K562 (cell line): ENCODE data around the gene OPCML. TPM values are rescaled to one million over a fixed set of nuclear protein-coding genes. Genes with fewer than 3 reads are reported as not detected.

Experiments
- ATAC-seq: fragments of 200-7000 bp; cut with Tn5 transposase; 3 replicates; pipeline ENCODE4 v1.9.1; 2020; ENCODE audit warnings: moderate library complexity
- BruUV-seq: library from RNA; stranded (reverse); fragments of 400-500 nt; replicated peaks from 2 replicates; lab custom pipeline; 2021; lab: Mats Ljungman, UMichigan
- CTCF ChIA-PET: fragments of 300-600 bp; formaldehyde crosslinking; extraction: SDS; loops from one replicate; lab custom pipeline; 2021; ENCODE audit warnings: low intra/inter-chr PET ratio; lab: Yijun Ruan, JAX
- POLR2A ChIA-PET: fragments of 300-600, 350-650 bp; sonication (Branson Sonifier 250); formaldehyde crosslinking; extraction: SDS; loops from one replicate; lab custom pipeline; 2021; ENCODE audit warnings: antibody characterized with exemption, inconsistent platforms; lab: Yijun Ruan, JAX
- DNase-seq, 4 experiments: peaks; one replicate each; pipeline versions ENCODE4 v3.0.0 to v3.0.0-alpha.2; 2011 to 2018; ENCODE audit warnings: low spot score in 3 of 4, mixed read lengths in 3 of 4; ENCODE audit errors: extremely low read depth in 1 of 4
- FAIRE-seq: peaks from 2 replicates; lab custom pipeline; 2011; peaks lifted over from hg19 to GRCh38; lab: Jason Lieb, UNC
- H2AFZ ChIP-seq: 2 replicates; pipeline ENCODE4 v1.6.0; 2011; ENCODE audit warnings: low read depth, low read length, control low read depth, inconsistent platforms
- H3K27ac ChIP-seq: fragments of 200-600 bp; 3 replicates; pipeline ENCODE4 v1.8.0; 2011; ENCODE audit warnings: low read depth, mild to moderate bottlenecking, control low read depth, inconsistent platforms, low read length, moderate library complexity, mixed read lengths; ENCODE audit errors: extremely low read depth
- H3K27me3 ChIP-seq, 2 experiments: fragments of 300-600 bp in 1 of 2; 2 replicates in 1 of 2; 3 replicates in 1 of 2; pipeline versions ENCODE4 v1.6.0 to v1.8.0; 2011; ENCODE audit warnings: inconsistent platforms in 2 of 2, low read length in 2 of 2, mild to moderate bottlenecking in 1 of 2, mixed read lengths in 1 of 2, moderate library complexity in 1 of 2; ENCODE audit not compliant: control insufficient read depth in 2 of 2, insufficient read depth in 2 of 2
- H3K36me3 ChIP-seq: fragments of 300-600 bp; 3 replicates; pipeline ENCODE4 v1.8.0; 2011; ENCODE audit warnings: mild to moderate bottlenecking, low read length, inconsistent platforms; ENCODE audit not compliant: control insufficient read depth, insufficient read depth
- H3K4me1 ChIP-seq, 2 experiments: fragments of 200-600 bp in 1 of 2; replicated peaks in 1 of 2; 2 replicates in 1 of 2; 3 replicates in 1 of 2; pipeline versions ENCODE4 v1.5.1 to v1.8.0; 2011; ENCODE audit warnings: inconsistent platforms in 2 of 2, low read length in 2 of 2, mild to moderate bottlenecking in 1 of 2, mixed read lengths in 1 of 2, moderate library complexity in 1 of 2; ENCODE audit not compliant: control insufficient read depth in 2 of 2, insufficient read depth in 2 of 2
- H3K4me2 ChIP-seq: 2 replicates; pipeline ENCODE4 v1.6.1; 2011; ENCODE audit warnings: low read length, control low read depth, inconsistent platforms, mixed read lengths; ENCODE audit not compliant: insufficient read depth
- H3K4me3 ChIP-seq: fragments of 200-600 bp; sonication (generic), shearing (Covaris generic); 2 replicates; pipeline ENCODE4 v1.5.1; 2016; ENCODE audit warnings: control low read depth, inconsistent platforms
- H3K79me2 ChIP-seq: fragments of 200-600 bp; 3 replicates; pipeline ENCODE4 v1.8.0; 2011; ENCODE audit warnings: low read length, inconsistent platforms; ENCODE audit not compliant: control insufficient read depth, insufficient read depth
- H3K9ac ChIP-seq, 2 experiments: 2 replicates each; pipeline versions ENCODE4 v1.6.0 to v1.6.1; 2011; ENCODE audit warnings: low read depth in 2 of 2, low read length in 2 of 2, control low read depth in 1 of 2, inconsistent platforms in 1 of 2, mild to moderate bottlenecking in 1 of 2, mixed read lengths in 1 of 2; ENCODE audit not compliant: insufficient read depth in 1 of 2
- H3K9me1 ChIP-seq: one replicate; pipeline ENCODE4 v1.6.0; 2011; ENCODE audit warnings: inconsistent platforms, mild to moderate bottlenecking, low read length, moderate library complexity; ENCODE audit not compliant: control insufficient read depth, insufficient read depth
- H3K9me3 ChIP-seq: replicated peaks from 2 replicates; pipeline ENCODE4 v1.5.1; 2011; ENCODE audit warnings: low read depth, low read length, inconsistent platforms; ENCODE audit not compliant: control insufficient read depth, insufficient read depth
- H4K20me1 ChIP-seq: replicated peaks from 2 replicates; pipeline ENCODE4 v1.6.1; 2011; ENCODE audit warnings: low read length, inconsistent platforms, mixed read lengths; ENCODE audit not compliant: control insufficient read depth, insufficient read depth
- BDP1 ChIP-seq: IDR thresholded peaks from 3 replicates; pipeline ENCODE4 v1.6.1; 2011; ENCODE audit not compliant: insufficient read length, insufficient read depth
- CXXC5 ChIP-seq: fragments of 250-450 bp; sonication (Bioruptor Pico); IDR thresholded peaks from 2 replicates; pipeline ENCODE4 v1.8.0; 2022; ENCODE audit warnings: inconsistent platforms, mild to moderate bottlenecking, moderate library complexity
- PHF8 ChIP-seq: fragments of 200-600 bp; sonication (generic); IDR thresholded peaks from 2 replicates; pipeline ENCODE4 v1.6.1; 2012; ENCODE audit warnings: mixed run types, mild to moderate bottlenecking, inconsistent platforms, low read length, moderate library complexity, borderline replicate concordance
- RBM17 ChIP-seq: fragments of 200-400 bp; formaldehyde crosslinking; IDR thresholded peaks from 2 replicates; pipeline ENCODE4 v1.6.1; 2017; ENCODE audit warnings: low read depth, mild to moderate bottlenecking, low read length, borderline replicate concordance
- ZEB2 ChIP-seq: fragments of 450-650 bp; IDR thresholded peaks from 2 replicates; pipeline ENCODE4 v1.6.1; 2016
- ZKSCAN1 ChIP-seq: fragments of 150-350 bp; IDR thresholded peaks from 2 replicates; pipeline ENCODE4 v1.6.1; 2016; ENCODE audit warnings: low read depth, low read length
- ZNF12 ChIP-seq: sonication (generic); formaldehyde crosslinking; IDR thresholded peaks from 2 replicates; pipeline ENCODE4 v1.4.0; 2020; ENCODE audit warnings: mild to moderate bottlenecking, missing genetic modification reagents
- ZNF79 ChIP-seq: fragments of 250-450 bp; sonication (Bioruptor Pico); IDR thresholded peaks from 2 replicates; pipeline ENCODE4 v1.4.0; 2020; ENCODE audit warnings: low read depth, mild to moderate bottlenecking, moderate library complexity
- WGBS: fragments of 100-300 bp; shearing (Covaris generic); methylation state at CpG from one replicate; pipeline ENCODE4 v1.1.6; 2016; ENCODE audit warnings: low coverage, mixed read lengths; ENCODE audit not compliant: insufficient coverage; ENCODE audit errors: missing lambda C conversion rate; 5-methylcytosine and 5-hydroxymethylcytosine counted together
- in situ Hi-C: fragments of 300-500 bp; cut with MboI; formaldehyde crosslinking; loops from 4 replicates; pipeline ENCODE4 v1.15.0; 2018; ENCODE audit warnings: inconsistent platforms, mixed read lengths
- intact Hi-C: fragments of 100-400 bp; cut with micrococcal nuclease; formaldehyde crosslinking; loops from 2 replicates; pipeline ENCODE4 v1.14.2; 2022
- polyA plus RNA-seq, 8 experiments: library from polyadenylated mRNA; depleted of rRNA in 4 of 8; stranded (reverse) in 5 of 8; unstranded in 3 of 8; fragments of >200 nt; fragmentation: Nextera tagmentation in 2 of 8; fragmentation: Illumina TruSeq in 1 of 8; extraction: Ambion mirVana in 2 of 8; extraction: Trizol in 1 of 8; gene quantifications; 2 replicates each; pipeline versions ENCODE4 v1.2.1 to v1.2.3, GENCODE V29; 2011 to 2014; ENCODE audit warnings: inconsistent platforms in 1 of 8, missing spikeins in 1 of 8
- total RNA-seq, 7 experiments: library from RNA; depleted of rRNA in 6 of 7; stranded (reverse); fragments of >200 nt in 6 of 7; fragmentation: Illumina TruSeq in 2 of 7; extraction: Trizol in 2 of 7; gene quantifications; 2 replicates each; pipeline versions ENCODE4 v1.2.1 to v1.2.3, GENCODE V29; 2011 to 2021; ENCODE audit warnings: low replicate concordance in 1 of 7
- TF ChIP-seq, protein P1 (sequence below): IDR thresholded peaks from 2 replicates; pipeline ENCODE4 v1.6.1; 2014; ENCODE audit warnings: antibody characterized with exemption
- TF ChIP-seq, protein P2 (sequence below): fragments of 250-450 bp; sonication (Bioruptor Pico); IDR thresholded peaks from 2 replicates; pipeline ENCODE4 v1.4.0; 2020
- TF ChIP-seq, protein P3 (sequence below): sonication (generic); formaldehyde crosslinking; IDR thresholded peaks from 2 replicates; pipeline ENCODE4 v1.8.0; 2023; ENCODE audit warnings: mild to moderate bottlenecking, missing genetic modification reagents
- TF ChIP-seq, protein P4 (sequence below): fragments of 450-650 bp; IDR thresholded peaks from 2 replicates; pipeline ENCODE4 v1.6.1; 2016; ENCODE audit warnings: missing biosample characterization, missing genetic modification characterization

The OPCML gene
- total and polyA plus RNA-seq, 9 of the 15 experiments (the other 6 are each of a cell fraction or from before 2014, with no cell fraction given), result not detected

DNA sequence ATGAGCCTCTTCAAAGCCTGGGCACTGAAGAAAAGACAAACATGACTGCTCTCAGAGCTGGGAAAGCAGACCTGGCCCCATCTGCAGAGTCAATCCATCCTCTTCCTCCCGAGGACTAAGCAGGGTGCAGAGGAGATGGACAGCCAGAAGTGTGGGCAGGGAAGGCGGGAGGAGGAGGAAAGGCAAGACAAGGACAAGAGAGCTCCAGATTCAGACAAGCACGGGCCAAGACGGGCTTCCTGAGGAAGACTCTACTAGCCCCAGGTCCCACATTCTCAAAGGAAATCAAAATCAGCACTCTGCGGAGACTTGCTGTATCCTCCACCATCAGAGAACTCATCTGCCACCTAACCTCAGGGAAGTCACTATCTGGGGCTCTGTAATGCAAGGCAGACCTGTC is 28.5 kb downstream of the OPCML start:
- TF ChIP-seq, protein P1, sequence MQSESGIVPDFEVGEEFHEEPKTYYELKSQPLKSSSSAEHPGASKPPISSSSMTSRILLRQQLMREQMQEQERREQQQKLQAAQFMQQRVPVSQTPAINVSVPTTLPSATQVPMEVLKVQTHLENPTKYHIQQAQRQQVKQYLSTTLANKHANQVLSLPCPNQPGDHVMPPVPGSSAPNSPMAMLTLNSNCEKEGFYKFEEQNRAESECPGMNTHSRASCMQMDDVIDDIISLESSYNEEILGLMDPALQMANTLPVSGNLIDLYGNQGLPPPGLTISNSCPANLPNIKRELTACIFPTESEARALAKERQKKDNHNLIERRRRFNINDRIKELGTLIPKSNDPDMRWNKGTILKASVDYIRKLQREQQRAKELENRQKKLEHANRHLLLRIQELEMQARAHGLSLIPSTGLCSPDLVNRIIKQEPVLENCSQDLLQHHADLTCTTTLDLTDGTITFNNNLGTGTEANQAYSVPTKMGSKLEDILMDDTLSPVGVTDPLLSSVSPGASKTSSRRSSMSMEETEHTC, result no peak
- TF ChIP-seq ZNF79 (CRISPR knock-in tag) (no peak), BDP1 (no peak), ZKSCAN1 (no peak), PHF8 (no peak), ZEB2 (no peak), CXXC5 (CRISPR knock-in tag) (no peak), ZNF12 (CRISPR knock-in tag) (no peak), RBM17 (no peak)
- TF ChIP-seq, protein P2, sequence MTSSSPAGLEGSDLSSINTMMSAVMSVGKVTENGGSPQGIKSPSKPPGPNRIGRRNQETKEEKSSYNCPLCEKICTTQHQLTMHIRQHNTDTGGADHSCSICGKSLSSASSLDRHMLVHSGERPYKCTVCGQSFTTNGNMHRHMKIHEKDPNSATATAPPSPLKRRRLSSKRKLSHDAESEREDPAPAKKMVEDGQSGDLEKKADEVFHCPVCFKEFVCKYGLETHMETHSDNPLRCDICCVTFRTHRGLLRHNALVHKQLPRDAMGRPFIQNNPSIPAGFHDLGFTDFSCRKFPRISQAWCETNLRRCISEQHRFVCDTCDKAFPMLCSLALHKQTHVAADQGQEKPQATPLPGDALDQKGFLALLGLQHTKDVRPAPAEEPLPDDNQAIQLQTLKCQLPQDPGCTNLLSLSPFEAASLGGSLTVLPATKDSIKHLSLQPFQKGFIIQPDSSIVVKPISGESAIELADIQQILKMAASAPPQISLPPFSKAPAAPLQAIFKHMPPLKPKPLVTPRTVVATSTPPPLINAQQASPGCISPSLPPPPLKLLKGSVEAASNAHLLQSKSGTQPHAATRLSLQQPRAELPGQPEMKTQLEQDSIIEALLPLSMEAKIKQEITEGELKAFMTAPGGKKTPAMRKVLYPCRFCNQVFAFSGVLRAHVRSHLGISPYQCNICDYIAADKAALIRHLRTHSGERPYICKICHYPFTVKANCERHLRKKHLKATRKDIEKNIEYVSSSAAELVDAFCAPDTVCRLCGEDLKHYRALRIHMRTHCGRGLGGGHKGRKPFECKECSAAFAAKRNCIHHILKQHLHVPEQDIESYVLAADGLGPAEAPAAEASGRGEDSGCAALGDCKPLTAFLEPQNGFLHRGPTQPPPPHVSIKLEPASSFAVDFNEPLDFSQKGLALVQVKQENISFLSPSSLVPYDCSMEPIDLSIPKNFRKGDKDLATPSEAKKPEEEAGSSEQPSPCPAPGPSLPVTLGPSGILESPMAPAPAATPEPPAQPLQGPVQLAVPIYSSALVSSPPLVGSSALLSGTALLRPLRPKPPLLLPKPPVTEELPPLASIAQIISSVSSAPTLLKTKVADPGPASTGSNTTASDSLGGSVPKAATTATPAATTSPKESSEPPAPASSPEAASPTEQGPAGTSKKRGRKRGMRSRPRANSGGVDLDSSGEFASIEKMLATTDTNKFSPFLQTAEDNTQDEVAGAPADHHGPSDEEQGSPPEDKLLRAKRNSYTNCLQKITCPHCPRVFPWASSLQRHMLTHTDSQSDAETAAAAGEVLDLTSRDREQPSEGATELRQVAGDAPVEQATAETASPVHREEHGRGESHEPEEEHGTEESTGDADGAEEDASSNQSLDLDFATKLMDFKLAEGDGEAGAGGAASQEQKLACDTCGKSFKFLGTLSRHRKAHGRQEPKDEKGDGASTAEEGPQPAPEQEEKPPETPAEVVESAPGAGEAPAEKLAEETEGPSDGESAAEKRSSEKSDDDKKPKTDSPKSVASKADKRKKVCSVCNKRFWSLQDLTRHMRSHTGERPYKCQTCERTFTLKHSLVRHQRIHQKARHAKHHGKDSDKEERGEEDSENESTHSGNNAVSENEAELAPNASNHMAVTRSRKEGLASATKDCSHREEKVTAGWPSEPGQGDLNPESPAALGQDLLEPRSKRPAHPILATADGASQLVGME (CRISPR knock-in tag), result no peak
- TF ChIP-seq, protein P3, sequence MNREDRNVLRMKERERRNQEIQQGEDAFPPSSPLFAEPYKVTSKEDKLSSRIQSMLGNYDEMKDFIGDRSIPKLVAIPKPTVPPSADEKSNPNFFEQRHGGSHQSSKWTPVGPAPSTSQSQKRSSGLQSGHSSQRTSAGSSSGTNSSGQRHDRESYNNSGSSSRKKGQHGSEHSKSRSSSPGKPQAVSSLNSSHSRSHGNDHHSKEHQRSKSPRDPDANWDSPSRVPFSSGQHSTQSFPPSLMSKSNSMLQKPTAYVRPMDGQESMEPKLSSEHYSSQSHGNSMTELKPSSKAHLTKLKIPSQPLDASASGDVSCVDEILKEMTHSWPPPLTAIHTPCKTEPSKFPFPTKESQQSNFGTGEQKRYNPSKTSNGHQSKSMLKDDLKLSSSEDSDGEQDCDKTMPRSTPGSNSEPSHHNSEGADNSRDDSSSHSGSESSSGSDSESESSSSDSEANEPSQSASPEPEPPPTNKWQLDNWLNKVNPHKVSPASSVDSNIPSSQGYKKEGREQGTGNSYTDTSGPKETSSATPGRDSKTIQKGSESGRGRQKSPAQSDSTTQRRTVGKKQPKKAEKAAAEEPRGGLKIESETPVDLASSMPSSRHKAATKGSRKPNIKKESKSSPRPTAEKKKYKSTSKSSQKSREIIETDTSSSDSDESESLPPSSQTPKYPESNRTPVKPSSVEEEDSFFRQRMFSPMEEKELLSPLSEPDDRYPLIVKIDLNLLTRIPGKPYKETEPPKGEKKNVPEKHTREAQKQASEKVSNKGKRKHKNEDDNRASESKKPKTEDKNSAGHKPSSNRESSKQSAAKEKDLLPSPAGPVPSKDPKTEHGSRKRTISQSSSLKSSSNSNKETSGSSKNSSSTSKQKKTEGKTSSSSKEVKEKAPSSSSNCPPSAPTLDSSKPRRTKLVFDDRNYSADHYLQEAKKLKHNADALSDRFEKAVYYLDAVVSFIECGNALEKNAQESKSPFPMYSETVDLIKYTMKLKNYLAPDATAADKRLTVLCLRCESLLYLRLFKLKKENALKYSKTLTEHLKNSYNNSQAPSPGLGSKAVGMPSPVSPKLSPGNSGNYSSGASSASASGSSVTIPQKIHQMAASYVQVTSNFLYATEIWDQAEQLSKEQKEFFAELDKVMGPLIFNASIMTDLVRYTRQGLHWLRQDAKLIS (CRISPR knock-in tag), result no peak
- TF ChIP-seq, protein P4, sequence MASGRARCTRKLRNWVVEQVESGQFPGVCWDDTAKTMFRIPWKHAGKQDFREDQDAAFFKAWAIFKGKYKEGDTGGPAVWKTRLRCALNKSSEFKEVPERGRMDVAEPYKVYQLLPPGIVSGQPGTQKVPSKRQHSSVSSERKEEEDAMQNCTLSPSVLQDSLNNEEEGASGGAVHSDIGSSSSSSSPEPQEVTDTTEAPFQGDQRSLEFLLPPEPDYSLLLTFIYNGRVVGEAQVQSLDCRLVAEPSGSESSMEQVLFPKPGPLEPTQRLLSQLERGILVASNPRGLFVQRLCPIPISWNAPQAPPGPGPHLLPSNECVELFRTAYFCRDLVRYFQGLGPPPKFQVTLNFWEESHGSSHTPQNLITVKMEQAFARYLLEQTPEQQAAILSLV (tag), result no peak

More for the DNA sequence above, 28.5 kb downstream of the OPCML start:
- no peak for DNase-seq
- no peak for FAIRE-seq
- no TSS peak for BruUV-seq
- no peak overlapping the region for H3K9ac ChIP-seq
- no peaks in the 10 kb centered on the region for H3K79me2 ChIP-seq
- no peaks in the 10 kb centered on the region for H3K4me1 ChIP-seq
- no peaks in the 10 kb centered on the region for H4K20me1 ChIP-seq
- H3K27ac ChIP-seq, result no peak overlapping the region
- POLR2A ChIA-PET, result no interaction called here
- no peak overlapping the region for H2AFZ ChIP-seq
- H3K9me3 ChIP-seq, result no peaks in the 10 kb centered on the region
- WGBS, result 2% methylated on average over 5 of the region's 5 CpGs
- no peak overlapping the region for H3K4me3 ChIP-seq
- no peaks in the 10 kb centered on the region for H3K27me3 ChIP-seq
- intact Hi-C loops (no loop called here), in situ Hi-C loops (no loop called here)
- H3K9me1 ChIP-seq, result no peaks in the 10 kb centered on the region
- CTCF ChIA-PET, result no interaction called here
- no peak for ATAC-seq
- no peak overlapping the region for H3K4me2 ChIP-seq
- no peaks in the 10 kb centered on the region for H3K36me3 ChIP-seq
